ENCODE results near the gene SQOR. TPM values are rescaled to one million over a fixed set of nuclear protein-coding genes. Genes with fewer than 3 reads are reported as not detected.

SQOR gene
- total RNA-seq, 1 experiment from 2014 or later: 40.9 TPM

GRCh38 chr15:45714590-45715488, 80.0 kb downstream of the SQOR start:
- H3F3A ChIP-seq (ENCODE audit: insufficient read depth, low read depth): no peaks in the 10 kb centered on the region
- no peak overlapping the region for H3K4me2 ChIP-seq
- no peak for TF ChIP-seq EZH2 (IDR thresholded peaks at IDR 0.05; ENCODE audit: low read depth)
- TF ChIP-seq CTCF (conservative IDR thresholded peaks at IDR 0.05): peak; percentile 81
- no peaks in the 10 kb centered on the region for H4K20me1 ChIP-seq (ENCODE audit: insufficient read depth)
- no peak overlapping the region for H2AFZ ChIP-seq
- no peaks in the 10 kb centered on the region for H3K4me1 ChIP-seq (replicated peaks; ENCODE audit: insufficient read depth)
- intact Hi-C loops (cut with micrococcal nuclease; ENCODE audit: unreplicated experiment): loop anchor here (5.0 kb wide), 1 partner anchor 82 kb away; no protein-coding TSS in a partner anchor
- no peaks in the 10 kb centered on the region for H3K9me3 ChIP-seq (ENCODE audit: insufficient read depth, low read depth)
- no peaks in the 10 kb centered on the region for H3K36me3 ChIP-seq (ENCODE audit: low read depth)
- H3K4me3 ChIP-seq: no peak overlapping the region
- no peak overlapping the region for H3K27ac ChIP-seq
- BruUV-seq (replicated peaks): no TSS peak
- H3K79me2 ChIP-seq (ENCODE audit: low read depth): no peaks in the 10 kb centered on the region
- 0 out of 2 replicates have a peak, but pooled peaks cover 6% of the 10 kb centered on the region for H3K27me3 ChIP-seq (ENCODE audit: insufficient read depth, low read depth)
- ChIA-PET CTCF (interaction anchor here (1.0 kb wide), 1 partner anchor 74 kb away, joined by 3 read pairs; no protein-coding TSS in a partner anchor), POLR2A (ENCODE audit: unreplicated experiment) (interaction anchor here (0.7 kb wide), 1 partner anchor 280 kb away, joined by 8 read pairs; no protein-coding TSS in a partner anchor)
- no peaks in the 10 kb centered on the region for H3K9me2 ChIP-seq (ENCODE audit: insufficient read depth)
- peak in 1 of 2 experiments; percentile 34 for DNase-seq

- Histone ChIP-seq H3K36me3 (ENCODE audit: low read depth) (no peaks in the 10 kb centered on the region), H3F3A (ENCODE audit: insufficient read depth, low read depth) (no peaks in the 10 kb centered on the region), H3K9me2 (ENCODE audit: insufficient read depth) (no peaks in the 10 kb centered on the region), H3K79me2 (ENCODE audit: low read depth) (no peaks in the 10 kb centered on the region), H3K27ac (no peak overlapping the region), H3K4me3 (no peak overlapping the region), H3K4me1 (replicated peaks; ENCODE audit: insufficient read depth) (no peaks in the 10 kb centered on the region), H3K9me3 (ENCODE audit: insufficient read depth, low read depth) (no peaks in the 10 kb centered on the region), H2AFZ (no peak overlapping the region), H3K27me3 (ENCODE audit: insufficient read depth, low read depth) (0 out of 2 replicates have a peak, but pooled peaks cover 6% of the 10 kb centered on the region), H4K20me1 (ENCODE audit: insufficient read depth) (no peaks in the 10 kb centered on the region), H3K4me2 (no peak overlapping the region)
- TF ChIP-seq EZH2 (IDR thresholded peaks at IDR 0.05; ENCODE audit: low read depth) (no peak), CTCF (conservative IDR thresholded peaks at IDR 0.05) (0 out of 2 replicates have a peak, but pooled peaks have one; percentile 24)
- ChIA-PET CTCF (interaction anchor here (1.0 kb wide), 1 partner anchor 73 kb away, joined by 3 read pairs; no protein-coding TSS in a partner anchor), POLR2A (ENCODE audit: unreplicated experiment) (no interaction called here)
- intact Hi-C loops (cut with micrococcal nuclease; ENCODE audit: unreplicated experiment): no loop called here
- no TSS peak for BruUV-seq (replicated peaks)
- no peak for DNase-seq
These were observed 80.7 kb downstream of the SQOR start for GRCh38 chr15:45715528-45715927.

- BruUV-seq (replicated peaks): no TSS peak
- H2AFZ ChIP-seq: no peak overlapping the region
- DNase-seq: no peak
- H3K27me3 ChIP-seq (ENCODE audit: insufficient read depth, low read depth): peaks cover 24% of the 10 kb centered on the region
- ChIA-PET POLR2A (ENCODE audit: unreplicated experiment) (no interaction called here), CTCF (no interaction called here)
- H3F3A ChIP-seq (ENCODE audit: insufficient read depth, low read depth): no peaks in the 10 kb centered on the region
- no peaks in the 10 kb centered on the region for H3K4me1 ChIP-seq (replicated peaks; ENCODE audit: insufficient read depth)
- no peak overlapping the region for H3K4me2 ChIP-seq
- no peaks in the 10 kb centered on the region for H3K9me3 ChIP-seq (ENCODE audit: insufficient read depth, low read depth)
- no peaks in the 10 kb centered on the region for H3K36me3 ChIP-seq (ENCODE audit: low read depth)
- no peak overlapping the region for H3K4me3 ChIP-seq
- no peaks in the 10 kb centered on the region for H3K79me2 ChIP-seq (ENCODE audit: low read depth)
- TF ChIP-seq CTCF (conservative IDR thresholded peaks at IDR 0.05): no peak
- TF ChIP-seq EZH2 (IDR thresholded peaks at IDR 0.05; ENCODE audit: low read depth): no peak
- no peaks in the 10 kb centered on the region for H3K9me2 ChIP-seq (ENCODE audit: insufficient read depth)
- intact Hi-C loops (cut with micrococcal nuclease; ENCODE audit: unreplicated experiment): no loop called here
- no peak overlapping the region for H3K27ac ChIP-seq
- no peaks in the 10 kb centered on the region for H4K20me1 ChIP-seq (ENCODE audit: insufficient read depth)
These were observed 84.7 kb downstream of the SQOR start for GRCh38 chr15:45719490-45719889.

Data from PC-9 (cell line).